GM19025 (cell line): Measurements from ENCODE around the gene FAM20B.
"Not testable (repeated sequence)": the region's sequence is repeated elsewhere in the genome, so short reads cannot be mapped to it uniquely, and the experiment has no call there.

Source experiments
- ATAC-seq: cut with Tn5 transposase; IDR thresholded peaks from one replicate; pipeline ENCODE4 v1.9.1; 2021; ENCODE audit warnings: mild to moderate bottlenecking, low read depth, moderate library complexity; ENCODE audit not compliant: unreplicated experiment

The FAM20B gene, protein sequence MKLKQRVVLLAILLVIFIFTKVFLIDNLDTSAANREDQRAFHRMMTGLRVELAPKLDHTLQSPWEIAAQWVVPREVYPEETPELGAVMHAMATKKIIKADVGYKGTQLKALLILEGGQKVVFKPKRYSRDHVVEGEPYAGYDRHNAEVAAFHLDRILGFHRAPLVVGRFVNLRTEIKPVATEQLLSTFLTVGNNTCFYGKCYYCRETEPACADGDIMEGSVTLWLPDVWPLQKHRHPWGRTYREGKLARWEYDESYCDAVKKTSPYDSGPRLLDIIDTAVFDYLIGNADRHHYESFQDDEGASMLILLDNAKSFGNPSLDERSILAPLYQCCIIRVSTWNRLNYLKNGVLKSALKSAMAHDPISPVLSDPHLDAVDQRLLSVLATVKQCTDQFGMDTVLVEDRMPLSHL

DNA sequence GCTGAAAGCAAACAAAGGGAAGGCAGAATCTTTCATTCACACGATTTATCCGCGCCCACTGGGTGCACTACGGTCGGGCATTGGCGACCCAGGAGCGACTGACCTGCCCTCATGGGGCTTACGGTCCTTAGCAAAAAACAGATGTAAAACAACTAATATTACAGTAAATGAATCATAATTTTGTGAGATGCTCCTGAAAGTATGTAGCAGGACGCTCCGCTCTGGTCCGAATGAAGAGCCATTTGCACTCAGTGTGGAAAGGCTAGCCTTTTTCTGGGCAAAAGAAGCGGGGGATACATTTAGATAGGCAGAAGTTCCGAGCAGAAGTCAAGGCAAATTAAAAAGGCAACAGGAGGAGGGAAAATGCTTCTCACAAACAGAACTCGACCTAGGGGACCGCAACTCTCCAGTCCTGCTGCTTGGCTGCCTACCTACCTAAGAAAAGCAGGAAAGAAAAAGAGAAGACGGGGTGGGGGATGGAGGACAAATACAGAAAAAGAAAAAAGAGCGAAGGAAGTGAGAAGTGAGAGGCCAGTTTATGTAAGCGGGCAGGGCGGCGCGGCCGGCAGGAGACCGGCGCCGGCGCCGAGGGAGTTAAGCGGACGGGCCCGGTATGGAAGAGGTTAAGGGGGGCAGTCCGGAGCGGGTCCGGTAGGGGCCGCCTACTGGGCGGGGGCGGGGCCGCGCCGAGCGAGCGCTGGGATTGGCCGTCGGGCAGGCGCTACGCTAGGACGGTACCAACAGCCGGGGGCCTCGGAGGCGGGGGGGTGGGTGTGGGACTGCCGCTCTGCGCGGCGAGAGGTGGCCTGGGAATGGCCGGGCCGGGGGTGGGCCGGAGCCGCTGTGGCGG lies at the start of gene FAM20B:
TSS of gene FAM20B (plus strand) at position 770 of the 850 bp plus-strand sequence. CDS start 17,954 bp downstream, outside the sequence.
- ATAC-seq: peak; percentile 87

DNA sequence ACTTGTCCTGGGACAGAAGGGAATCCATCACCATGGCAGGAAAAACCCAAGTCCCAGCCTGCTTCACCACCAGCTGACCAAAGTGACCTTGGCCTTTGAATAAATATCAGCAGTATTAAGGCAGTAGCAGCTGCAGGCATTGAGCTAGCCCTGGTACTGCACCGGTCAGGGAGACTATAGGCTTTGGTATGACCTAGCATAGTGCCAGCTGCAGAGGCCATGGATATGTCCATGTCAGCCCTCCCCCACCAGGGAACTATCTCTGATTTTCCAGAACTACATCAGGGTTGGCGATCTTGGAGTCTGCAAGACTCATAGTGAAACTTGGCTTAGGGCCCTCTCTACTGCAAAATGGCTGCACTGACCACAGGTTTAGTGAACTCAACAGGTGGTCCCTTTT lies 49.2 kb upstream of the FAM20B start:
- no peak for ATAC-seq

DNA sequence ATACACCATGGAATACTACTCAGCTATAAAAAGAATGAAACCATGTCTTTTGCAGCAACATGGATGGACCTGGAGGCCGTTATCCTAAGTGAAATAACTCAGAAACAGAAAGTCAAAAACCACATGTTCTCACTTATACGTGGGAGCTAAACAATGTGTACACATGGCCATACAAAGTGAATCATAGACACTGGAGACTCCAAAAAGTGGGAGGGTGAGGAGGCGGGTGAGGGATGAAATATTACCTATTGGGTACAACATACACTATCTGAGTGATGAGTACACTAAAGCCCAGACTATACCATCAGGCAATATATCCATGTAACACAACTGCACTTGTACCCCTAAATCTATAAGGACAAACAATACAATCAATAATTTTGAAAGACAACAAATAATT lies 39.5 kb upstream of the FAM20B start:
- ATAC-seq: no peak

- not testable (repeated sequence) for ATAC-seq
Observed at GRCh38 chr1:178988198-178988597, 37.5 kb upstream of the FAM20B start.

GRCh38 chr1:178993559-178993958 lies 32.1 kb upstream of the FAM20B start:
- ATAC-seq: no peak

- ATAC-seq: no peak
Observed at GRCh38 chr1:178997428-178997827, 28.3 kb upstream of the FAM20B start.

- ATAC-seq: no peak
Observed at GRCh38 chr1:178998295-178998694, 27.4 kb upstream of the FAM20B start.

DNA sequence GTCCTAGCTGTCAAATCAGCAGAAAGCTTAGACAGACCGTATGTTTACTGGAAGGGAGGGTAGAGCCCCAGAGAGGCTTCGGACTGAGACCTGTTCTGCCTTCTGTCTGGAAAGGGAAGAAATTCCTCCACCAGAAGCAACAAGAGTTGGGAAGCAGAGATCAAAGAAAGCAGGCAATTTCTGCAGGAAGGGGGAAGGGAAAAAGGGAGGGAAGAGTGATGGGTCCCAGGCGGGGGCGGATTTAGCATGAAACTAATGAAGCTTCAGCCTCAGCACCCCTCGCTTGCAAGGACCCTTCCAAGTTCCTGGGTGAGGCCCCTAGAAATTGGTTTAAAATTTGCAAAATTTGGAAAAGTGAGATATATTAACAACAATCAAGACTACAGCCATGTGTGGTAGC lies 26.6 kb upstream of the FAM20B start:
- no peak for ATAC-seq

DNA sequence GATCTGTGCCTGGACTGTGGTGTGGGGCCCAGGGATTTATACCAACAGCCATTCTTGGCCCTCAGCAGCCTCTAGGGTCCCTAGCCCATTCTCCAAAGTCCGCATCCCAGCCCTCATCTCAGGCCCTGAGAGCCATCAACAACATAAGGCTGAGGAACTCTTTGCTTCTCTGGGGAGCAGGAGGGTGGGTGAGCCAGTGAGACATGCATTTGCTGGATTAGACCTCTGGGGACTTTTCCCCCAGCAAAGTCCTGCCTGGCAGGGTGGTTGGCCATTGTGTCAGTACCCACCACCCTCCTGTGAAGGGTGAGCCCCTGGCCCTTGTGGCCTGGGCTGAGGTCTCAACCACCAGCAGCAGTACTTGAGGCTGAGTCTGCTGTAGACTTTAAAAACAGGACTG lies 24.2 kb upstream of the FAM20B start:
- no peak for ATAC-seq

DNA sequence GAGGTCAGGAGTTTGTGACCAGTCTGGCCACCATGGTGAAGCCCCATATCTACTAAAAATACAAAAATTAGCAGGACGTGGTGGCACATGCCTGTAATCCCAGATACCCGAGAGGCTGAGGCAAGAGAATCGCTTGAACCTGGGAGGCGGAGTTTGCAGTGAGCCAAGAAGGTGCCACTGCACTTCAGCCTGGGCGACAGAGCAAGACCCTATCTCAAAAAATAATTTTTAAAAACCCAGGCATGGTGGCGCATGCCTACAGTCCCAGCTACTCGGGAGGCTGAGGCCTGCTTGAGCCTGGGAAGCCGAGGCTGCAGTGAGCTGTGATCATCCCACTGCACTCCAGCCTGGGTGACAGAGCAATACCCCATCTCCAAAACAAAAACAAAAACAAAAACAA lies 23.6 kb upstream of the FAM20B start:
- not testable (repeated sequence) for ATAC-seq

- peak; percentile 76 for ATAC-seq
Observed at GRCh38 chr1:179002552-179003345, 22.9 kb upstream of the FAM20B start.

DNA sequence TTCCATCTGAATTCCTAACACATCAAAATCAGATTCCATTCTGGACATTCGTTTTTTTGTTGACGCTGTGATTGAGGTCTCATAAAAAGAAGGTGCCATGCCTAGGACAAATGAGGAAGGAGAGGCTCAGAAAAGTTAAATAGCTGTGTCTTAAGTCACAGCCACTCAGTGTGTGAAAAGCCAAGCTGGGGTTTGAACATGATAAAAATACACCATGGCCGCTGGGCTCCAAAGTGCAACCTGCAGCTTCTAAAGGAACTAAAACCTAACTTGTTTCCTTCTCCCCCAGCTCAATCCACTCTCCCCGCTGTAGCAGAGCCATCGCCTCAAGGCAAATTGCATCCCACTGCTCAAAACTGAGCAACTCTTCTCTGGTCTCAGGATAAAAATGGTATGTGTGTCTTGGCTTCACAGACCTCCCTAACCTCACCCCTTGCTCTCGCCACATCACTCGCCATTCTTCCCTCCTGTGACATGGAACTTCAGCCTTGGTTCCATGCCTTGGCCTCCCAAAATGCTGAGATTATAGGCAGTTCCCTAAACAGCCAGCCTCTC lies 22.1 kb upstream of the FAM20B start:
- no peak for ATAC-seq

DNA sequence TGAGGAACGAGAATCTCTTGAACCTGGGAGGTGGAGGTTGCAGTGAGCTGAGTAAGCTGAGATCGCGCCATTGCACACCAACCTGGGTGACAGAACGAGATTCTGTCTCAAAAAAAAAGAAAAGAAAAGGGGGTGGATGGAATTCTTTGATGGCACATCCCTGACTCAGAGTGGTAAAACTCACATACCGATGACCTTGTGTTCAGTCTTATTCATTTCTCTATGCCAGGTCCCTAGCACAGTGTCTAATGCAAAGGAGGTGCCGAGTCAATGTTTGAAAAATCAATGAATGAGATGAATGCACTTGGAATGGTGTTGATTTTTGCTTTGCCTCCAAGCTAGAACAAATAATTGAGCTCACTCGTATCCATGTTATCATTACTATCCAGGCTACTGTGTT lies 18.5 kb upstream of the FAM20B start:
- no peak for ATAC-seq

DNA sequence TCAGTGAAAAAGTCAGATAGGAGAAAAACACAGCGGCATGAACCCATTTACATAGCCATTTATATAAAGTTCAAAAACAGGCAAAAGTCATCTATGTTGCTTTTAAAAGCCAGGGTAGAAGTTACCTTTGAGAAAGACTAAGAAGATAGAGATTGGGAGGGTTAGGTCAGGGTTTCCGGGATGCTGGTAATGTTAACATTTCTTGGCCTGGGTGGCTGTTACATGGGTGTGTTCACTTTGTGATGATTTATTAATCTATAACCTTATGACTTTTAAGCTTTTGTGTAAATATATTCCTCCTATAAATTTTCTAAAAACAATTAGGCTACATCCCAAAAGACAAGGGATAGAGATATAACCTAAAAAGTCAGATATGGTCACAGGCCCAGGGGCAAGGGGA lies 15.0 kb upstream of the FAM20B start:
- no peak for ATAC-seq

GRCh38 chr1:179012038-179012437 lies 13.7 kb upstream of the FAM20B start:
- ATAC-seq: no peak

DNA sequence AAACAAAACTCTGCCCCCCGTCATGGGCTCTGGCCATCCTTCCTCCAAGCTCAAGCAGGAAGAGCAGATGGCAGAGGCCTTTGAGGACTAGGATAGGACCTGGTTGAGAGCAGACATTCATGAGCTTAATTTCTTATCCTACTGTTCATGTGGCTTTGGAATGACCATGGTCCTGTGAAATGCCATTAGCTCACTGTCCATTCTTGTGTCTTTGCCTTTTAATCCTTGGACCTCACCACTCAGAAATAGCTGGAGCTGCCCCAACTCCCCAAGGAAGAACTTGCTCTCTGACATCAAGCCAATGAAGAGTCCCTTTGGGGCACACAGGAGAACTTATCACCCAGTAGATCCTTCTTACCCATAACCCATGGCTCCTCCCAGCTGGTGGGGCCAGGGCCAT lies 11.6 kb upstream of the FAM20B start:
- ATAC-seq: no peak

GRCh38 chr1:179015396-179015795 lies 10.3 kb upstream of the FAM20B start:
- ATAC-seq: no peak

GRCh38 chr1:179016706-179017382 lies 8.8 kb upstream of the FAM20B start:
- no peak for ATAC-seq

DNA sequence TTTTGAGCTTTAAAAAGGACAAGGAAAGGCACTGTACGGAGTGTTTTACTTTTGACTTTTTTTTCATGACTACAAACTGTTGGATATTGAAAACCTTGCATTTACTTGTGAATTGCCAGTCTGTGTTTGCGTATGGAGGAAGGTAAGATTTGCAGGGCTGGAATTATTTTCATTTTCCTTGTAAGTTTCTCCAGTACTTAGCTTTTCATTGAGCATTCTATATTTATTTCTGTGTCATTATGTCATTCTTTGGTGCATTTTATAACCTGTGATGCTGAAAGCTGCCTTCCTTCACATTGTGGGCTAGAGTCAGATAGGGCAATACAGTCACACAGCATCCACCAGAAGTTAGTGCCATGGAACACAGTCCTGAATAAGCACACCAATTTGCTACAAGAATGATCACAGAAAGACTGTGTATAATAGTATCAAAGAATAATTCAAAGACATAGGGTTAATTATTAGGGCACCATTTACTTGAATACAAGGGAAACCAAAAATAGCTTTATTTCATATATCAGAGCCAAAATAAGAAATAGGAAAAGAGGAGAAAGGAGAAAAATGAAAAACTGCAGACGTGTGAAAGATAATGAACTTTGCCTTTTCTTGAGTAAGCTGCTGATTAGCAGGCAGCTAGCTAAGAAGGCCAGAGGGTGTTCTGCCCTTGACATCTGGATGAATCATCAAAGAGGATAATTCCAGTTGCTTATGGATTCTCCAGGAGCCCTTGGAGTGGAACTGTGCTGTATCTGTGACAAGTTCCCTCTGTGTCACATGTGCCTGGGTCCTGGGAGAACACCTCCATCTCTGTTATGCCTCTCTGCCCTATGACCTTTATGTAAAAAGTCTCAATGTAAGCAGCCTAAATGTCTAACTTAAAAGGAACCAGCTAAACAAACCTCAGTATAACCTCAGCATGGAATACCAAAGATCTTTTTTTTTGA lies 8.0 kb upstream of the FAM20B start:
- ATAC-seq: no peak
